Subcutaneous adipose tissue (tissue), 4 donors: ENCODE results near the gene HPN. TPM values are rescaled to one million over a fixed set of nuclear protein-coding genes. Genes with fewer than 3 reads are reported as not detected.

Experiments used
- total RNA-seq, 4 donors: library from RNA; depleted of rRNA; stranded (reverse); fragments of >200 nt; gene quantifications; one replicate each; pipeline ENCODE4 v1.1.0, GENCODE V29; 2016
- TF ChIP-seq, protein P1 (sequence below): fragments of 450-650 bp; IDR thresholded peaks from one replicate; pipeline ENCODE4 v1.5.1; 2016; ENCODE audit warnings: low read depth, mild to moderate bottlenecking, control low read depth, antibody characterized with exemption, moderate library complexity

HPN gene
- total RNA-seq, 4 donors from 2014 or later, result 0.17 to 3.8 (median 1.4) TPM

- TF ChIP-seq, protein P1, sequence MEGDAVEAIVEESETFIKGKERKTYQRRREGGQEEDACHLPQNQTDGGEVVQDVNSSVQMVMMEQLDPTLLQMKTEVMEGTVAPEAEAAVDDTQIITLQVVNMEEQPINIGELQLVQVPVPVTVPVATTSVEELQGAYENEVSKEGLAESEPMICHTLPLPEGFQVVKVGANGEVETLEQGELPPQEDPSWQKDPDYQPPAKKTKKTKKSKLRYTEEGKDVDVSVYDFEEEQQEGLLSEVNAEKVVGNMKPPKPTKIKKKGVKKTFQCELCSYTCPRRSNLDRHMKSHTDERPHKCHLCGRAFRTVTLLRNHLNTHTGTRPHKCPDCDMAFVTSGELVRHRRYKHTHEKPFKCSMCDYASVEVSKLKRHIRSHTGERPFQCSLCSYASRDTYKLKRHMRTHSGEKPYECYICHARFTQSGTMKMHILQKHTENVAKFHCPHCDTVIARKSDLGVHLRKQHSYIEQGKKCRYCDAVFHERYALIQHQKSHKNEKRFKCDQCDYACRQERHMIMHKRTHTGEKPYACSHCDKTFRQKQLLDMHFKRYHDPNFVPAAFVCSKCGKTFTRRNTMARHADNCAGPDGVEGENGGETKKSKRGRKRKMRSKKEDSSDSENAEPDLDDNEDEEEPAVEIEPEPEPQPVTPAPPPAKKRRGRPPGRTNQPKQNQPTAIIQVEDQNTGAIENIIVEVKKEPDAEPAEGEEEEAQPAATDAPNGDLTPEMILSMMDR, result no peak
Measured at GRCh38 chr19:35099155-35099896, 57.8 kb downstream of the HPN start.

DNA sequence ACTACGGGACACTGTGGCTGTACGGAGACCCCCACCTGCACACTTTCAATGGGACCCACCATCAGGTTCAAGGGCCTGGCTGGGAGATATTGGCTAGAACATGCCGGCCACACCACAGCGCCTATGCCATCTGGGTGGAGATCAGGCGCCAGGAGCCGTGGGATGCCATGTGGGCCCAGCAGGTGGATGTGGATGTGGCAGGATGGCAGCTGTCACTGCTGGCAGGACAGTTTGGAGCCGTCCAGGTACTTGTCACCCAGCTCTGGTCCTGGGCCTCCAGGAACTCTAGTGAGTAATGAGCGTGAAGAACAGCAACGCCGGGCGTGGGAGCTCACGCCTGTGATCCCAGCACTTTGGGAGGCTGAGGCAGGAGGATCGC is 58.4 kb downstream of the HPN start:
- TF ChIP-seq, protein P1, result no peak

DNA sequence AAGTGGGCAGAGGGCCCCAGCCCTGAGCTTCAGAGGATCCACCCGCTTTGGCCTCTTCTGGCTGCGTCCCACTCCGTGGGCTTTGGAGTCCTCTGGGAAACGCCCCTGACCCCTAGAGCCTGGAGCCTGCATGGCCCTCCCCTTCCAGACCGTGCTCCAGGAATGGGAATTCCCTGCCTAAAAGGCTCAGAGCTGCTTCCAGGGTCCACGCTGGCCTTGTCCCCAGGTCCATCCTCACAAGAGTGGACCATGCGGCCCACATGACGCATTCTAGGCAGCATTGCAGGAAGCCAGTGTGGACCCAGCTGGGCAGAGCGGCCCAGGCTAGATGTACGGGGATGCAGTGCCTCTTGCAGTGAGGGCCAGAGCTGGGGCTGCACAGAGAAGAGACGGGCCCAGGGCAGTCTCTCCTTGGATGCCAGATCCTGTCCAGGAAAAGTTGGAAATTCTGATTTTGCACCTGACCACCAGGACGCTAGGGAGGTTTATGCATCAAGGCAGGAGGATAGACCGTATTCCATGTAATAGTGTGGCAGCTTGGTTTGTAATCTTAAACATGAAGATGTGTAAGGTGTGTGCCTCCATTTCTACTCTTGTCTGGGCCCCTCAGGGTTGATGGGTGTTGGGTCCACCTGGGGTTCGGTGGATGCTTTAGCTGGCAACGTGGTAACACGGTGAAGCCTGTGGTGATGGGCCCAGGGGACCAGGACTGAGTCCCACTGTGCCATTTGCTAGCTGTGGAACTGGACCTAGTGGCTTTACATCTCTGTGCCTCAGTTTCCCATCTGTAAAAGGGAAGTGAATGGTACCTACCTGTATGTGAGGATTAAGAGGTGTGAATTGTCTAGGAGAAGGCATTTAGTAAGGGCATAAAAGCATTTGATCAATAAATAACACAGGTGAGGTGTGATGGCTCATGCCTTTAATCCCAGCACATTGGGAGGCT is 59.3 kb downstream of the HPN start:
- TF ChIP-seq, protein P1, result no peak

DNA sequence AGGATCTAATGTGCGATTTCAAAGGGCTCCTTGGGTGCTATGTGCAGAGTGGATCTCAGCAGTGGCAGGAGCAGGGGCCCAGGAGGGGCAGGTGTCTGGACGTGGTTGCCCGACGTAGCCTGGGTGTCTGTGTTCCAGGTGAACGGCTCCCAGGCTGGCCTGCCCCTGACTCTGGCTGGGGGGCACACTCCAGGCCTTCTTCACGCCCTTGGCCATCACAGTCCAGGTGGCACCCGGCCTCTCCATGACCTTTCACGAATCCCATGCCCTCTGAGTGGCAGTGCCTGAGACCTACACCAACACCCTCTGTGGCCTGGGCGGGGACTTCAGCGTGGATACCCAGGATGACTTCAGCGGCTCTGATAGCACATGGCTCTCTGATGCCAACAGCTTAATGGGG is 62.8 kb downstream of the HPN start:
- TF ChIP-seq, protein P1, result no peak

GRCh38 chr19:35105047-35105410 is 63.5 kb downstream of the HPN start:
- TF ChIP-seq, protein P1, result no peak

- TF ChIP-seq, protein P1, result no peak
Measured at GRCh38 chr19:35105411-35106290, 64.1 kb downstream of the HPN start.
